ENCODE measurements around the gene THNSL1.

DNA sequence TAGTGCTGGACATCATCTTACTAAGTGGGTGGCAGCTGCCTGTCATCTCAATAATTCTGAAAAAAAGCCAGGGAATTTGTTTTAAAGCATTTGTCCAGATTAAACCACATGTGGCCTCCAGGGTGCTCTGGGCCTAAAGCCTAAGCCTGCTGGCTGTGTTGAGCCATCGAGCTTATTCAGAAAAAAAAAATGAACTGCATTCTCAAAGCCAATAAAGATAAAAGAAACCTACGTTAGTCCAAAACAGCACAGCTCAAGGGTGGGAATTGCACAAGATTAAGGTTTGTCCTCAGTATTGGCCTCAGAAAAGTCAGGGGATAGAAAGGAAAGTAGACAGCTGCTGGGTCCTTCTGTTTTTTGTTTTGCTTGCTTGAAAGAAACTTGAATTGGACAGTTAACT lies 41.4 kb upstream of the THNSL1 start:
- TF ChIP-seq POLR2A (IDR thresholded peaks at IDR 0.05): no peak
- TF ChIP-seq, protein P1, sequence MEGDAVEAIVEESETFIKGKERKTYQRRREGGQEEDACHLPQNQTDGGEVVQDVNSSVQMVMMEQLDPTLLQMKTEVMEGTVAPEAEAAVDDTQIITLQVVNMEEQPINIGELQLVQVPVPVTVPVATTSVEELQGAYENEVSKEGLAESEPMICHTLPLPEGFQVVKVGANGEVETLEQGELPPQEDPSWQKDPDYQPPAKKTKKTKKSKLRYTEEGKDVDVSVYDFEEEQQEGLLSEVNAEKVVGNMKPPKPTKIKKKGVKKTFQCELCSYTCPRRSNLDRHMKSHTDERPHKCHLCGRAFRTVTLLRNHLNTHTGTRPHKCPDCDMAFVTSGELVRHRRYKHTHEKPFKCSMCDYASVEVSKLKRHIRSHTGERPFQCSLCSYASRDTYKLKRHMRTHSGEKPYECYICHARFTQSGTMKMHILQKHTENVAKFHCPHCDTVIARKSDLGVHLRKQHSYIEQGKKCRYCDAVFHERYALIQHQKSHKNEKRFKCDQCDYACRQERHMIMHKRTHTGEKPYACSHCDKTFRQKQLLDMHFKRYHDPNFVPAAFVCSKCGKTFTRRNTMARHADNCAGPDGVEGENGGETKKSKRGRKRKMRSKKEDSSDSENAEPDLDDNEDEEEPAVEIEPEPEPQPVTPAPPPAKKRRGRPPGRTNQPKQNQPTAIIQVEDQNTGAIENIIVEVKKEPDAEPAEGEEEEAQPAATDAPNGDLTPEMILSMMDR (IDR thresholded peaks at IDR 0.05): no peak
